Kidney (tissue), 14 donors: ENCODE results near the gene AMOTL2. TPM values are rescaled to one million over a fixed set of nuclear protein-coding genes. Genes with fewer than 3 reads are reported as not detected.
A peak's percentile ranks its signal among the peaks of the same experiment; 100 is the strongest.

Experiments
- DNase-seq, 5 donors: peaks; one replicate each; pipeline ENCODE4 v3.0.0-alpha.2; 2013 to 2020
- FAIRE-seq: peaks from 2 replicates; lab custom pipeline; 2012; peaks lifted over from hg19 to GRCh38; lab: Jason Lieb, UNC
- H3K27ac ChIP-seq, 2 donors: one replicate each; pipeline ENCODE4 v1.7.0; 2013; ENCODE audit warnings: low read depth in 2 of 2, low read length in 2 of 2, inconsistent platforms in 1 of 2
- H3K27me3 ChIP-seq: one replicate; pipeline ENCODE4 v1.7.1; 2013; ENCODE audit warnings: low read length, inconsistent platforms; ENCODE audit not compliant: control insufficient read depth, insufficient read depth
- H3K36me3 ChIP-seq, 3 donors: one replicate each; pipeline versions ENCODE4 v1.7.0 to v1.7.1; 2013; ENCODE audit warnings: low read length in 3 of 3, control low read depth in 1 of 3, inconsistent platforms in 1 of 3; ENCODE audit not compliant: insufficient read depth in 3 of 3, control insufficient read depth in 2 of 3
- H3K4me1 ChIP-seq, 3 donors: one replicate each; pipeline versions ENCODE4 v1.7.0 to v1.7.1; 2013; ENCODE audit warnings: low read length in 3 of 3, inconsistent platforms in 1 of 3, low read depth in 1 of 3; ENCODE audit not compliant: control insufficient read depth in 2 of 3, insufficient read depth in 2 of 3
- H3K4me3 ChIP-seq, 3 donors: one replicate each; pipeline versions ENCODE4 v1.7.0 to v1.8.1; 2013; ENCODE audit warnings: low read length in 3 of 3, control low read depth in 1 of 3, inconsistent platforms in 1 of 3
- H3K9ac ChIP-seq, 3 donors: one replicate each; pipeline versions ENCODE4 v1.7.0 to v1.7.1; 2013; ENCODE audit warnings: low read length in 3 of 3, control low read depth in 1 of 3, inconsistent platforms in 1 of 3
- H3K9me3 ChIP-seq, 3 donors: one replicate each; pipeline versions ENCODE4 v1.7.0 to v1.7.1; 2013; ENCODE audit warnings: low read length in 3 of 3, control low read depth in 1 of 3, inconsistent platforms in 1 of 3; ENCODE audit not compliant: control insufficient read depth in 2 of 3, insufficient read depth in 1 of 3
- intact Hi-C: fragments of 100-400 bp; cut with DNase I; formaldehyde crosslinking; loops from one replicate; pipeline ENCODE4 v1.11.1; 2022
- polyA plus RNA-seq: library from polyadenylated mRNA; stranded (reverse); fragments of 350-450 nt; fragmentation: Illumina TruSeq; extraction: RNeasy Lipid Tissue Mini Kit (QIAGEN cat#74804); gene quantifications from one replicate; pipeline ENCODE4 v1.2.3, GENCODE V29; 2014; ENCODE audit warnings: low read depth, low replicate concordance; ENCODE audit not compliant: insufficient read depth
- total RNA-seq: library from RNA; stranded (reverse); fragmentation: NEBNext Ultra II Directional; extraction: Animal tissue kit (Norgen Biotek cat#: 25700); gene quantifications from one replicate; pipeline ENCODE4 v1.2.1, GENCODE V29; 2021
- TF ChIP-seq, protein P1 (sequence below): IDR thresholded peaks from 3 replicates; pipeline ENCODE4 v1.5.1; 2012; ENCODE audit warnings: mild to moderate bottlenecking, moderate library complexity, borderline replicate concordance; ENCODE audit not compliant: insufficient read depth; ENCODE audit errors: extremely low read depth
- donor health status: control.
- donor health status: control.
- donor health status: control.
- donor health status: control.
- donor health status: control.
- donor health status: DM: yes; HTN: yes; CAD: no.
- donor health status: Normal renal cell carcinoma (clear cell type).

AMOTL2 gene
- total and polyA plus RNA-seq, 2 donors from 2014 or later: 19.5 to 83.5 TPM

DNA sequence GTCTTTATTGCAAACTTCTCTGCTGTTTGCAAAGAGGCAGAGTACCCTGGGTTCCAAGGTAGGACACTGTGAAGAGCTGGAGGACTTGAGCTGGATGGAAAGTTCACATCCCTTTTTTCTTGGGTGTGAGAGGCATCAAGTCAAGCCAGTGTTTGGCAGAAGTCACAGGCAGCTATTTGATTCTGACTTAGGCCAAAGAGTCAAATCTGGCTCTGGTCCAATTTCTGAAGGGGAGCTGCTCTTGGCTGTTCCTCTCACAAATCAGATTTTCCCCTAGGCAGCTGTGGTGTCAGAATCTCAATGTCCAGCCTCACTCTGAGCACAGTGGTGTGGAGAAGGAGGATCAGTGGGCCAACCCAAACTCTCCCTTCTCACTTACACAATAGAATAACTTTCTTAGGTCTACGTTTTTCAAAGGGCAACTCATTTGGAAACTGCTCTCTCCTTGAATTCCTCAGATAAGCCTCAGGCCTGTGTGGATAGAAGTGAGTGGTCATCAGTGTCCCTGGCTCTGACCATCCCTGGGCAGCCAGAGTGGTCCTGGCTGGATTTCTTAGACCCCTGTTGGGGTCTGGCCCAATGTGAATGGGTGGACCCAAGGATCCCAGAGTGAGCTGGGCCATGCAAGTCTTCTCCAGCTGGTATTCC is 18.2 kb upstream of the AMOTL2 start:
- H3K4me1 ChIP-seq: peaks cover 0 to 3% (median 0%) of the 10 kb centered on the region in 3 donors
- no peak overlapping the region for H3K9ac ChIP-seq
- FAIRE-seq (no peak), DNase-seq (peak in 2 of 5 donors; percentile 52 to 75)
- H3K27ac ChIP-seq: no peak overlapping the region
- TF ChIP-seq, protein P1, sequence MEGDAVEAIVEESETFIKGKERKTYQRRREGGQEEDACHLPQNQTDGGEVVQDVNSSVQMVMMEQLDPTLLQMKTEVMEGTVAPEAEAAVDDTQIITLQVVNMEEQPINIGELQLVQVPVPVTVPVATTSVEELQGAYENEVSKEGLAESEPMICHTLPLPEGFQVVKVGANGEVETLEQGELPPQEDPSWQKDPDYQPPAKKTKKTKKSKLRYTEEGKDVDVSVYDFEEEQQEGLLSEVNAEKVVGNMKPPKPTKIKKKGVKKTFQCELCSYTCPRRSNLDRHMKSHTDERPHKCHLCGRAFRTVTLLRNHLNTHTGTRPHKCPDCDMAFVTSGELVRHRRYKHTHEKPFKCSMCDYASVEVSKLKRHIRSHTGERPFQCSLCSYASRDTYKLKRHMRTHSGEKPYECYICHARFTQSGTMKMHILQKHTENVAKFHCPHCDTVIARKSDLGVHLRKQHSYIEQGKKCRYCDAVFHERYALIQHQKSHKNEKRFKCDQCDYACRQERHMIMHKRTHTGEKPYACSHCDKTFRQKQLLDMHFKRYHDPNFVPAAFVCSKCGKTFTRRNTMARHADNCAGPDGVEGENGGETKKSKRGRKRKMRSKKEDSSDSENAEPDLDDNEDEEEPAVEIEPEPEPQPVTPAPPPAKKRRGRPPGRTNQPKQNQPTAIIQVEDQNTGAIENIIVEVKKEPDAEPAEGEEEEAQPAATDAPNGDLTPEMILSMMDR: no peak
- no peaks in the 10 kb centered on the region for H3K36me3 ChIP-seq
- H3K27me3 ChIP-seq: no peaks in the 10 kb centered on the region
- intact Hi-C loops: no loop called here
- H3K9me3 ChIP-seq: no peaks in the 10 kb centered on the region
- no peak overlapping the region for H3K4me3 ChIP-seq

DNA sequence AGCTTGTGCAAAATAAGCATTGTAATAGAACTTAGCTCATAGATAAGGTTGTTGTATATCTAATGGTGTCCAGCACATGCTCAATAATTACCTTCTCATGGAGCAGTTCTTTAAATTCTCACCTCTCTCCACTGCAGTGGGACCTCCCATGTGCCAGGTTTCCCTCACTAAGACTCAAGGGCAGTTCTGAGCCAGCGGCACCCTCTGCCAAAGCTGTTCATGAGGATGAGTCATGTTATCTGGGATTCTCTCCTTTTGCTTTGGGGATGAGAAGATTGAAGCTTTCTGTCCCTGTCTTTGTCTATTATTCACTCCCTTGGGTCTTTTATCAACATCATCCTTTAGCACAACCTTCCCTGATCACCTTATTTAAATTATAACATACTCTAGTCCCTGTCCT is 15.6 kb upstream of the AMOTL2 start:
- TF ChIP-seq, protein P1: no peak
- peaks cover 0 to 3% (median 0%) of the 10 kb centered on the region in 3 donors for H3K4me1 ChIP-seq
- H3K9me3 ChIP-seq: no peaks in the 10 kb centered on the region
- no peaks in the 10 kb centered on the region for H3K27me3 ChIP-seq
- H3K4me3 ChIP-seq: no peak overlapping the region
- H3K9ac ChIP-seq: no peak overlapping the region
- H3K27ac ChIP-seq: no peak overlapping the region
- FAIRE-seq (no peak), DNase-seq (no peak)
- H3K36me3 ChIP-seq: no peaks in the 10 kb centered on the region
- intact Hi-C loops: no loop called here

DNA sequence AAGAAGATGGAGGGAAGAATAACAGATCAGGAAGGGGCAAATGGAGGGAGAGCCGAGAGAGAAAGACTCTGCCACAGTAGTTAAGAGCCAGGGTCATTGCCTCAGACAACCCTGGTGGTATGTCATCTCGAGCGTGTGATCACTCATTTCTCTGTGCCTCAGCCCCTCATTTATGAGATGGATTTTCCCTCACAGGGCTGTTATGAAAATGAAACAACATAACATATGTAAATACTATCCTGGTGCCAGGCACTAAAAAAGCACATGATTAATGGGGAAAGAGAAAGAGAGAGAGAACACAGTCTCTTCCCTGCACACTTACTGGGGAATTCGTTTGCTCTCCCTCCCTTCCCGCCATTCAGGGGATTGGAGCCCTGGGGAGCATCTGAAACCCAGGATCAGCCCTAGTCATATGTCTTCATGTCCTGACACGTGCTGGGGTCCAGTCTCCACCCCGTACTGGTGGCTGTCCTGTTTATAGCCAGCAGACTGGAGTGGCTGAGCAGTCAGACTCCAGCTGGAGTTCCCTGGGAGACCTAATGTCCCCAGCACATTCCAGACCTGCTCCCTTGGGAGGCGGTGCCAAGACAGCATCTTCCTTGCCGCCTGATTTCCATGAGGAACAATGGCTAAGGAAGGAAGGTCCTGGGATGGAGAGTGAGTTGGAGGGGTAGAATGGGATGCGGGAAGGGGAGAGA is 14.7 kb upstream of the AMOTL2 start:
- H3K27me3 ChIP-seq: no peaks in the 10 kb centered on the region
- no peaks in the 10 kb centered on the region for H3K36me3 ChIP-seq
- H3K9me3 ChIP-seq: no peaks in the 10 kb centered on the region
- peak in 1 of 5 donors; percentile 68 for DNase-seq
- H3K9ac ChIP-seq: no peak overlapping the region
- intact Hi-C loops: no loop called here
- no peak for FAIRE-seq
- no peak overlapping the region for H3K4me3 ChIP-seq
- H3K4me1 ChIP-seq: peaks cover 0 to 3% (median 0%) of the 10 kb centered on the region in 3 donors
- no peak overlapping the region for H3K27ac ChIP-seq
- TF ChIP-seq, protein P1: no peak
